Measurements from ENCODE around the gene FGF22. TPM values are rescaled to one million over a fixed set of nuclear protein-coding genes. Genes with fewer than 3 reads are reported as not detected.

The FGF22 gene
- total and polyA plus RNA-seq, 2 donors (not counting 1 experiment from before 2014, with no cell fraction given) = 0.34 to 2.9 TPM

DNA sequence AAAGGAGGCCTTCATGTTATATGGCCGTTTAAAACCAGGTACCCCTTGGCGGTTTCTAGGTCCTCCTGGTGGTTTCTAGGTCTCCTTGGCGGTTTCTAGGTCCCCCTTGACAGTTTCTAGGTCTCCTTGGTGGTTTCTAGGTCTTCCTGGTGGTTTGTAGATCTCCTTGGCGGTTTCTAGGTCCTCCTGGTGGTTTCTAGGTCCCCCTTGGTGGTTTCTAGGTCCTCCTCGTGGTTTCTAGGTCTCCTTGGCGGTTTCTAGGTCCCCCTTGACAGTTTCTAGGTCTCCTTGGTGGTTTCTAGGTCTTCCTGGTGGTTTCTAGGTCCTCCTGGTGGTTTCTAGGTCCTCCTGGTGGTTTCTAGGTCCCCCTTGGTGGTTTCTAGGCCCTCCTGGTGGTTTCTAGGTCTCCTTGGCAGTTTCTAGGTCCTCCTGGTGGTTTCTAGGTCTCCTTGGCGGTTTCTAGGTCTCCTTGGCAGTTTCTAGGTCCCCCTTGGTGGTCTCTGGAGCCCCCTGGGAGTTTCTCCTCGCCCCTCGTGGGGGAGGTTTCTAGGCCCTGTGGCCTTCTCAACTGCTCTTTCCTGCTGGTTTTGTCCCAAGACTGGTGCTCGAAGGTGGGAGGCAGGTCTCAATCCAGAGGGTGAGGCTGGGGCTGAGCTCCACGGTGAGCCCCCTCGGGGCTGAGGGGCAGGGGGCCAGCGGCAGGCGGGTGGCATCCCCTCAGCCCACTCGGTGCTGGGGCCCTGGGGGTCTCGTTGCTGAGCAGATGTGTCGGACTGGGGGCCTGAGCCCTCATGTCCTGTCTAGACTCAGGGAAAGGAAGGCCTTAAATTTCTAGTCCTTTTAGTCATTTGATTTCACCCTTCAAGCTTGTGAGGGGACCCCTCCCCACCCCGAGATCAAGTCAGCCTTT is 42.0 kb upstream of the FGF22 start:
- Histone ChIP-seq H4K20me1 (ENCODE audit: control insufficient read depth, insufficient read depth, low read length, poor library complexity, severe bottlenecking) (no peaks in the 10 kb centered on the region), H3K36me3 (replicated peaks in 1 of 2; ENCODE audit: control extremely low read depth in 1 of 2, control insufficient read depth in 1 of 2, extremely low read depth in 1 of 2, insufficient read depth in 2 of 2, low read length in 1 of 2) (no peaks in the 10 kb centered on the region), H2AFZ (ENCODE audit: insufficient read depth, low read depth, low read length, poor library complexity, severe bottlenecking) (no peak overlapping the region), H3K4me1 (ENCODE audit: control insufficient read depth in 2 of 2, insufficient read depth in 2 of 2, low read length in 2 of 2) (no peaks in the 10 kb centered on the region), H3K4me3 (ENCODE audit: control extremely low read depth in 1 of 5, extremely low read depth in 1 of 5, insufficient read depth in 1 of 5, low read depth in 2 of 5, low read length in 4 of 5) (no peak overlapping the region), H3K27me3 (replicated peaks in 1 of 4; ENCODE audit: control extremely low read depth in 1 of 4, control insufficient read depth in 3 of 4, insufficient read depth in 4 of 4, low read length in 3 of 4) (peaks cover 0 to 9% (median 0%) of the 10 kb centered on the region in 4 experiments), H3K27ac (ENCODE audit: low read length in 2 of 2) (no peak overlapping the region), H3K4me2 (replicated peaks; ENCODE audit: low read depth, low read length, poor library complexity, severe bottlenecking) (no peak overlapping the region), H3K9ac (ENCODE audit: low read length) (no peak overlapping the region), H3K9me3 (ENCODE audit: control extremely low read depth in 1 of 3, control insufficient read depth in 2 of 3, insufficient read depth in 1 of 3, low read length in 2 of 3) (peaks cover 0 to 30% (median 0%) of the 10 kb centered on the region in 3 donors), H3K79me2 (ENCODE audit: control insufficient read depth, insufficient read depth, low read length) (no peaks in the 10 kb centered on the region)
- intact Hi-C loops (cut with micrococcal nuclease) = no loop called here
- ATAC-seq (ENCODE audit: low read depth) = no peak
- Mint-ChIP-seq H3K9me3 (ENCODE audit: insufficient read depth) (no peaks in the 10 kb centered on the region), H3K27ac (no peak overlapping the region), H3K4me3 (no peak overlapping the region), H3K27me3 (peaks cover 5% of the 10 kb centered on the region), H3K4me1 (no peaks in the 10 kb centered on the region)
- WGBS (ENCODE audit: insufficient coverage) = 73% methylated on average over 16 of the region's 18 CpGs
- CTCF ChIA-PET = no interaction called here
- POLR2A ChIA-PET = no interaction called here
- TF ChIP-seq, protein P1, sequence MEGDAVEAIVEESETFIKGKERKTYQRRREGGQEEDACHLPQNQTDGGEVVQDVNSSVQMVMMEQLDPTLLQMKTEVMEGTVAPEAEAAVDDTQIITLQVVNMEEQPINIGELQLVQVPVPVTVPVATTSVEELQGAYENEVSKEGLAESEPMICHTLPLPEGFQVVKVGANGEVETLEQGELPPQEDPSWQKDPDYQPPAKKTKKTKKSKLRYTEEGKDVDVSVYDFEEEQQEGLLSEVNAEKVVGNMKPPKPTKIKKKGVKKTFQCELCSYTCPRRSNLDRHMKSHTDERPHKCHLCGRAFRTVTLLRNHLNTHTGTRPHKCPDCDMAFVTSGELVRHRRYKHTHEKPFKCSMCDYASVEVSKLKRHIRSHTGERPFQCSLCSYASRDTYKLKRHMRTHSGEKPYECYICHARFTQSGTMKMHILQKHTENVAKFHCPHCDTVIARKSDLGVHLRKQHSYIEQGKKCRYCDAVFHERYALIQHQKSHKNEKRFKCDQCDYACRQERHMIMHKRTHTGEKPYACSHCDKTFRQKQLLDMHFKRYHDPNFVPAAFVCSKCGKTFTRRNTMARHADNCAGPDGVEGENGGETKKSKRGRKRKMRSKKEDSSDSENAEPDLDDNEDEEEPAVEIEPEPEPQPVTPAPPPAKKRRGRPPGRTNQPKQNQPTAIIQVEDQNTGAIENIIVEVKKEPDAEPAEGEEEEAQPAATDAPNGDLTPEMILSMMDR (IDR thresholded peaks at IDR 0.05) = no peak
- no peak for TF ChIP-seq EZH2 (IDR thresholded peaks at IDR 0.05; ENCODE audit: borderline replicate concordance, insufficient read depth, low read depth, low read length, poor library complexity, severe bottlenecking)
- no peak for DNase-seq

- POLR2A ChIA-PET = no interaction called here
- CTCF ChIA-PET = no interaction called here
- no peak overlapping the region for H3K27ac Mint-ChIP-seq
Observed at GRCh38 chr19:601310-601709, 38.4 kb upstream of the FGF22 start.

More at GRCh38 chr19:601310-601709, 38.4 kb upstream of the FGF22 start:
- no peaks in the 10 kb centered on the region for H3K27me3 Mint-ChIP-seq
- no peak overlapping the region for H2AFZ ChIP-seq (ENCODE audit: insufficient read depth, low read depth, low read length, poor library complexity, severe bottlenecking)
- WGBS (ENCODE audit: insufficient coverage) = 93% methylated on average over 28 of the region's 28 CpGs
- no peak for ATAC-seq (ENCODE audit: low read depth)
- no peaks in the 10 kb centered on the region for H3K4me1 ChIP-seq (ENCODE audit: control insufficient read depth in 2 of 2, insufficient read depth in 2 of 2, low read length in 2 of 2)
- no peaks in the 10 kb centered on the region for H3K27me3 ChIP-seq (replicated peaks in 1 of 4; ENCODE audit: control extremely low read depth in 1 of 4, control insufficient read depth in 3 of 4, insufficient read depth in 4 of 4, low read length in 3 of 4)
- no peak overlapping the region for H3K4me3 ChIP-seq (ENCODE audit: control extremely low read depth in 1 of 5, extremely low read depth in 1 of 5, insufficient read depth in 1 of 5, low read depth in 2 of 5, low read length in 4 of 5)
- no peaks in the 10 kb centered on the region for H3K36me3 ChIP-seq (replicated peaks in 1 of 2; ENCODE audit: control extremely low read depth in 1 of 2, control insufficient read depth in 1 of 2, extremely low read depth in 1 of 2, insufficient read depth in 2 of 2, low read length in 1 of 2)
- peaks cover 0 to 36% (median 0%) of the 10 kb centered on the region in 3 donors for H3K9me3 ChIP-seq (ENCODE audit: control extremely low read depth in 1 of 3, control insufficient read depth in 2 of 3, insufficient read depth in 1 of 3, low read length in 2 of 3)
- no peaks in the 10 kb centered on the region for H3K79me2 ChIP-seq (ENCODE audit: control insufficient read depth, insufficient read depth, low read length)
- H3K4me1 Mint-ChIP-seq = no peaks in the 10 kb centered on the region
- no peak overlapping the region for H3K4me2 ChIP-seq (replicated peaks; ENCODE audit: low read depth, low read length, poor library complexity, severe bottlenecking)
- no peak overlapping the region for H3K9ac ChIP-seq (ENCODE audit: low read length)
- intact Hi-C loops (cut with micrococcal nuclease) = no loop called here
- TF ChIP-seq, protein P1 (IDR thresholded peaks at IDR 0.05) = no peak
- TF ChIP-seq EZH2 (IDR thresholded peaks at IDR 0.05; ENCODE audit: borderline replicate concordance, insufficient read depth, low read depth, low read length, poor library complexity, severe bottlenecking) = no peak
- H3K27ac ChIP-seq (ENCODE audit: low read length in 2 of 2) = no peak overlapping the region
- H3K4me3 Mint-ChIP-seq = no peak overlapping the region
- H4K20me1 ChIP-seq (ENCODE audit: control insufficient read depth, insufficient read depth, low read length, poor library complexity, severe bottlenecking) = no peaks in the 10 kb centered on the region
- no peak for DNase-seq
- no peaks in the 10 kb centered on the region for H3K9me3 Mint-ChIP-seq (ENCODE audit: insufficient read depth)

Measured in B cell (primary cell).